Stimulated activated CD4-positive, alpha-beta T cell treated with anti-CD3 and anti-CD28 coated beads, Interleukin-2, amount 100 ng/mL, for 48 hours (primary cell): Measurements from ENCODE around the gene TRPC4AP.

ENCODE experiments used
- DNase-seq, 2 donors: peaks; one replicate each; pipeline ENCODE4 v3.0.0-alpha.2; 2020

Gene TRPC4AP

DNA sequence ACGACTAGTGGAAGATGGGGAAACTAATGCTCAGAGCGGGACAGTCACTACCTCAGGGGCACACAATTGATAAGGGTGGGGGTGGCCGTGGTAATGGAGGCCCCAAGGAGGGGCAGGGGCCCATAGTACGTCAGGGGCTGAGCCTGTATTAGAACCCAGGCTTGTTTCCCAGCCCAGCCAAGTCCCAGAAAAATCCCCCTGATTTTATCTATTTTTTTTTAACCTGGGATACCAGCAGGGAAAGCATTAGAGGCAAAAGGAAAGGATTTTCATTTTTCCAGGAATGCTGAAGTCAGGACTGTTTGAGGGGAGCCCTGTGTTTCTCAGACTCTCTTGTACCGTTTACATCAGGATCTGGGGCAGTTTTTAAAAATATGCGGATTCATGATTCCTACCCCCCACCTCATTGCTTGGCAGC lies 136.6 kb downstream of the TRPC4AP start:
- DNase-seq: no peak

DNA sequence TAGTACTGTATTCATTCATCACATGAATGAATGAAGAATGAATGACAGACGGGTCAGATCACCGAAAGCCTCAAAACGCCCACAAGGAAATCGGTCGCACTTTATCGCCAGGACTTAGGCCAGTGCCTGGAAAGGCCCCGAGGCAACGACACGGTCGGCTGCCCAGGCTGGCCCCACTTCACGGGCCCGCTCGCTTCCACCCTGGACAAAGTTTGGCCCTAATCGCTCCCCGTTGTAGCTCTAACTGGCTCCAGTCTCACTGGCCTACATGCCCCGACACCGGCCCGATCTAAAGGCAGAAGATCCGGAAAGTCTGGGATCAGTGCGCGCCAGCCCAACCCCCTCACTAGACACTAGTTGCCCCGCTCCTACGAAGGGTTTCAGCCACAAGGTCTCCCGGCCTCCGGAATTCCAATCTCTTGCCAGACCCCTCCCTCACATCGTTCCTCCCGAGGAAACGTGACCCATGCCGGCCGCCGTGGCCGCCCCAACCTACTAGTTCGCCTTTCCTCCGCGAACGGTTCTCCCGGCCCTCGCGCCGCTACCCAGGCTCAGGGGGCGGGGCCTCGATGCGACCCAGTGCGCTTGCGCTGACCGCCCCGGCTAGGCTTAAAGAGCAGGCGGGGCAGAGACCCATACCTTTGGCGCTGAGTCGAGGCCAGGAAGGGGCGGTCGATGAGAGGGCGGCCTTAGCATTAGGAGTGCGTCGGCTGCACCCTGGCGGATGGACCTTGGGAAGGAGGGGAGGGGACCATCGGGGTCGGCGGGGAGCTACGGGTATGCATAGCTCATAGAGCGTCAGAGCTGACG lies 137.2 kb downstream of the TRPC4AP start, which contains the start of the genes GSS and MYH7B:
Gene GSS (minus strand): TSS at position 576 of the 810 bp plus-strand sequence. CDS start 3,954 bp downstream, outside the sequence.
Gene MYH7B (plus strand): TSS at position 638 of the 810 bp plus-strand sequence. CDS start 22,138 bp downstream, outside the sequence.
- DNase-seq: peak; percentile 99 to 100

DNA sequence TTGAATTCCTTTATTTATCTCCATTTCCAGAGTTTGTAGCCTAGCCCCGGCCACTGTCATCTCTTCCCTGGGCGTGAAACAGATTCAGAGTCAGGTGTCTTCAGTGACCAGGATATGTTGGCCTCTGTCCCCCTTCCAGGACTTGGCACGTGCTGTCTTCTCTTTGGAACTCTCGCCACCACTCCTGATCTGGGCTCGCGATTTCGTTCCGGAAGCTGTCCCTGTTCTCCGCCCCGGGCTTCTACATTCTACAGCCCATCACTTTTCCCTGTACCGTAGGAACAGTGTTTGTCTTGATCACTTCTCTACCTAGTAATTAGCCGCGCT lies 137.7 kb downstream of the TRPC4AP start:
- DNase-seq: no peak

DNA sequence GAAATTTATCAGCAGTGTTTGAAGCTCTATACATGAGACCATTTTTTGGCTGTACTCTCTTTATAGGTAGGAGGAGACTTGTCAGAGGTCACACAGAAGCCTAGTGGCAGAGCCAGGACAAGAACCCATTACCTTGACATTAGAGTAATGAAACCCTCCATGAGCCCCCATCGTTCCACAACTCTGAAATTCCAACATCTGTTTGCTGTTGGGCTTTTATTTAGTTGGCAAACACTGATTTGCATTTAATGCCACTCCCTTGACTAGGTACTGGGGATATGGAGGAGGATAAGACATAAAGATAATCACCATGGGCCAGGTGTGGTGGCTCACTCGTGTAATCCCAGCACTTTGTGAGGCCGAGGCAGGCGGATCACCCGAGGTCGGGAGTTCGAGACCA lies 138.6 kb downstream of the TRPC4AP start:
- DNase-seq: no peak

DNA sequence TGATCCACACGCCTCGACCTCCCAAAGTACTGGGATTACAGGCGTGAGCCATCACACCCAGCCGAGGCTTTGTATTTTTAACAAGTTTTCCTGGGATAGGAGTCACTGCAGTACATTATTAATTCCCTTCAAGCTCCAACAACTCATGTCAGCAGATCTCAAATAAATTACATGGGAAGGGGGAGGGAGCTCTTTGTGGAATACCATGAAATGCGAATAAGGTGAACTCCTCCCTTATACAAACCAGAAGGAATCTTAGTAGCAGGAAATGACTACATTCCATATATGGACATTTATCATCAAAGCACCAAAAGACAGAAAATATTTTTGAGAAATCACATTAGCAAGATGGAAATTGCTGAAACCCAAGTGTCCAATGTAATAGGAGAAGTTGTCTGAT lies 139.9 kb downstream of the TRPC4AP start:
- no peak for DNase-seq
